Posterior cingulate gyrus (tissue), 11 donors: ENCODE data around the gene FSD2.
"Not testable (repeated sequence)": the region's sequence is repeated elsewhere in the genome, so short reads cannot be mapped to it uniquely, and the experiment has no call there.

ENCODE experiments used
- DNase-seq, 10 donors: peaks; one replicate each; pipeline versions ENCODE4 v3.0.0 to v3.0.0-alpha.2; 2020 to 2021; ENCODE audit warnings: mixed read lengths in 3 of 10
- intact Hi-C: fragments of 100-400 bp; cut with DNase I; formaldehyde crosslinking; loops from one replicate; pipeline ENCODE4 v1.15.1; 2023

The FSD2 gene

GRCh38 chr15:82750831-82751180 is 55.1 kb downstream of the FSD2 start:
- intact Hi-C loops, result loop anchor here (2.0 to 5.0 kb wide), 4 partner anchors 60 to 260 kb away; partner anchors contain the start of genes C15orf40, CPEB1 and RPS17
- no peak for DNase-seq

- intact Hi-C loops, result loop anchor here (1.0 to 5.0 kb wide), 5 partner anchors 40 to 261 kb away; partner anchors contain the start of genes C15orf40, CPEB1 and RPS17
- DNase-seq, result peak; percentile 91 to 99 (median 94)
These were observed 55.7 kb downstream of the FSD2 start for GRCh38 chr15:82749951-82750830.

DNA sequence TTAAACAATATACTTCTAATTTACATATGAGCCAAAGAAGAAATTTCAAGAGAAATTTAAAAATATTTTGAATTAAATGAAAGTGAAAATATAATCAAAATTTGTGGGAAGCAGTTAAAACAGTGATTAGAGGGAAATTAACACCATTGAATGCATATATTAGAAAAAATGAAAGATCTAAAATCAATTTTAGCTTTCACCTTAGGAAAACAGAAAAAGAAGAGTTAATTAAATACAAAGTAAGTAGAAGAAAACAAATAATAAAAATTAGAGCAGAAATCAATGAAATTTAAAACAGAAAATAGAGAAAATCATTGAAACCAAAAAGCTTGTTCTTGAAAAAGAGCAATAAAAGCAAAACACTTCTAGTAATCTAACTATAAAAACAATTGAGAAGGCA is 57.6 kb downstream of the FSD2 start:
- DNase-seq, result no peak
- intact Hi-C loops, result no loop called here

GRCh38 chr15:82743810-82744209 is 62.1 kb downstream of the FSD2 start:
- DNase-seq, result no peak
- intact Hi-C loops, result no loop called here

DNA sequence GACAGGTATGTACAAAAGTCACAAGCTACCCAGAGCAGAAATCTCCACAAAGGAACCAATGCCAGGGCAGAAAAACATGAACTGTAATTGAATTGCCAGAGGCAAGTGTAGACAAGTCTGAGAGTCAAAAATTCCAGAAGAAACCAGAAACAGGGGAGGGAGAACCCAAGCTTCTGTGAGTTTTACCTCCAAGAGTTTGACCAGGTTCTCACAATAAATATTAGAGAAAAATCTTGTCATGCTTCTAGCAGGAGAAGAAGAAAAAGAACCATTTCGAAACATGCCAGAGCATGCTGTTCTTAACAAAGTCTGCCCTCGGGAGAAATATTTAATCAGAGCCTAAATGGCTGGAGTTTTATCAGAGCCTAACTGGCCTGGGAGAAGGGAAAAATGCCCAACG is 63.7 kb downstream of the FSD2 start:
- intact Hi-C loops, result no loop called here
- no peak for DNase-seq

GRCh38 chr15:82739086-82739485 is 66.8 kb downstream of the FSD2 start:
- no peak for DNase-seq
- intact Hi-C loops, result no loop called here

DNA sequence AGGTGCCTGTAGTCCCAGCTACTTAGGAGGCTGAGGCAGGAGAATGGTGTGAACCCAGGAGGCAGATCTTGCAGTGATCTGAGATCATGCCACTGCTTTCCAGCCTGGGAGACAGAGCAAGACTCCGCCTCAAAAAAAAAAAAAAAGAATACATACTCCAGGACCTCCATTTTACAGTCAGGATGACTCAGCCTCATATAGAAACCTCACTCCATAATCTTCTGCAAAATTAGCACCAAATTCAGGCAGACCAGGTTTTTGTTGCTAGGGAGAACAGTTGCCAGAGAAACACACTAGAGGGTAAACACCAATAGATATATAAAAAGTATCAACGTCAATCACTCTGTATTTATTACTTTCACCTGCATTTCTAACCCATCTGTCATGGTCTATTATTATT is 67.9 kb downstream of the FSD2 start:
- intact Hi-C loops, result no loop called here
- no peak for DNase-seq

GRCh38 chr15:82731527-82731926 is 74.3 kb downstream of the FSD2 start:
- no peak for DNase-seq
- intact Hi-C loops, result no loop called here

DNA sequence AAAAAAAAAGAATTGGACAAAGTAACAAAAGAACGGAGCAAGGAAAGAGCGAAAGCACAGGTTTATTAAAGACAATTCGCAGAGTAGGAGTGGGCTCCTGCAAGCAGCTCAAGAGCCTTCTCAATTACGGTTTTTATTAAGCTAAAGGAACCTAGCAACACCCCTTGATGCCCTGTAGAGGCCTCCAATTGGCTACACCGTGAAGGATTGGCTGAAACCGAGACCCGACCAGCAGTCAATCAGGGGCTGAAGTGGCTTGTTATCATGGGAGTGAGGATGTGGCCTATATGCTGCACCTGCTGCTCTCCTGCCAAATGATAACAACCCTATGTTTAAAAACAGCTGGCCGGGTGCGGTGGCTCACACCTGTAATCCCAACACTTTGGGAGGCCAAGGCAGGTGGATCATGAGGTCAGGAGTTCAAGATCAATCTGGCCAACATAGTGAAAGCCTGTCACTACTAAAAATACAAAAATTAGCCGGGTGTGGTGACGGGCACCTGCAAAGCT is 75.8 kb downstream of the FSD2 start:
- intact Hi-C loops, result no loop called here
- no peak for DNase-seq

GRCh38 chr15:82726816-82727215 is 79.1 kb downstream of the FSD2 start:
- intact Hi-C loops, result no loop called here
- DNase-seq, result peak in 1 of 10 donors; percentile 29

GRCh38 chr15:82715003-82715402 is 90.9 kb downstream of the FSD2 start:
- DNase-seq, result no peak
- intact Hi-C loops, result no loop called here

DNA sequence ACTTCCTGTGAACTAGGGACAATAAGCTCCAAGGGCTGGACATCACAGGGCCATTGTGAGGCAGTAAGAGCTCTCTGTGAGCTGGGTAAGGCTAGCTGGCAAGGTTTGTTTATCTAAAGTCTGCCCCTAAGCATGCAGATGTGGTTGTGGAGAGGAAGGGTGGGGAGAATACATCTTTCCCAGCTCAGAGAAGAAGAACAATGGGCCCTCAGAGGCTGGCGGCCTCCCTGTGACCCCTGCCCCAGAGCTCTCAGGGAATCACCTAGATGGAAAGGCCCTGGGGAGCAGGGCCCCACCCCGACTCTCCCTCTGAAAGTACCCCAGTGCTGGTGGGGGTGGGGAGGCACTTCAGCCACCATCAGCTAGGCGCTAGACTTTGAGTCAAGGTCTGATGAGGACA is 91.9 kb downstream of the FSD2 start:
- intact Hi-C loops, result no loop called here
- no peak for DNase-seq

DNA sequence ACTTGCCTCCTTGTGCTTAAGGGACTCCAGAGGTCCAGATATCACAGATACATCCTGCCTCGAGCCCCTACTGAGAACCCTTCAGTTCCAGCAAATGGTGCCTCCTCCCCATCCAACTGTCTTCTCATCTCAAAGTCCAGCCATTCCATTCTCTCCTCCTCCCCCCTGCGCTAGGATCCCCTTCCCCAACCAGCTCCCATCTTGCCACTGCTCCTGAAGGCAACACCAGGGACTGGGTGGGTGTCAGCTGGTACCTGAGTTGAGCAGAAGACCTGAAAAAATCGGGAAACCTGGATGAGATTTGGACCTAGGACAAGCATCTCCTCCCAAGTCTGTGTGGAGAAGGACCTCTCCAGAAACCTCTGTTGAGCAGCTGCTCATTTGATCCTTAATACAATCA is 93.8 kb downstream of the FSD2 start:
- DNase-seq, result no peak
- intact Hi-C loops, result no loop called here

DNA sequence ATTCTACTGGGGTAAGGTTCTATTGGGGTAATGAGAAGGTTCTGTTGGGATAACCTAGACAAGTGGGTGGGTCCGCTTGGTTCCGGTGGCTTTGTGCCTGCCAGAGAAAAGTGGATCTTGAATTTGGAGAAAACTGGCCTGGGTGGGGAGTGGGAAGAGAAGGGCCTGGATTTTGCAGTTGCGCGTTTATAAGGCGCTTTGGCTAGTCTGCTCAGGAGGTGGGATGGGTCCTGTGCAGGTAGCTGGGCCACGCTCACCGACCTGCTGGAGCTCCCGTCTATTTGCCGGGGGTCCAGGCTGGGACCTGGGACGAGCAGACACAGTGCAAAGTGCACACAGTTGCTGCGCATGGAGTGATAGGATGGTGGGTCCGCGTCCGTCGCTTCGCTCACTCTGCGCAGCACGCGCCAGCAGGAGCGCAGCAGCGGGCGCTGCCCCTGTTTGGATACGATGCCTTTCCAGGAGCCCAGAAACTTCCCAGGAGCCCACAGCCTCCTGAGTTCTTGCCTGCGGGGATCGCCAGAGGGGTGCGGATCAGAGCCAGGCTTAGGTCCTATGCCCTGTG is 94.9 kb downstream of the FSD2 start:
- no peak for DNase-seq
- intact Hi-C loops, result loop anchor here (1.0 kb wide), 1 partner anchor 38 kb away; no protein-coding TSS in a partner anchor

DNA sequence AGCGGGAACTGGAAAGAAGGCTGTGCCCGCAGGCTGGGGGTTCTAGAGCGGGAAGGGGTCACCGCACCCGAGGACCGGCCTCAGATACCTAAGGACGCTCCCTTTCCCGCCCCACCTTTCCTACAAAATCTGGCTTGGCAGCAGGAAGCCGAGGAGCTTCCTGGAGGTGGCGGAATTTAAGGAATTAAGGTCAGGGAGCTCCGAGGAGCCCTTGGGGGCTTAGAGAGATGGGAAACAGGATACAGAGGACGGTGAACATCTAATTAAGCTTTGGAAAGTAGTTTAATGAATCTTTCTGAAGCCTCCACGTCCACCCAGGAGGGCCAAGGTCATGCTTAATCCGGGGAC is 95.7 kb downstream of the FSD2 start:
- intact Hi-C loops, result loop anchor here (1.0 kb wide), 1 partner anchor 39 kb away; no protein-coding TSS in a partner anchor
- no peak for DNase-seq

DNA sequence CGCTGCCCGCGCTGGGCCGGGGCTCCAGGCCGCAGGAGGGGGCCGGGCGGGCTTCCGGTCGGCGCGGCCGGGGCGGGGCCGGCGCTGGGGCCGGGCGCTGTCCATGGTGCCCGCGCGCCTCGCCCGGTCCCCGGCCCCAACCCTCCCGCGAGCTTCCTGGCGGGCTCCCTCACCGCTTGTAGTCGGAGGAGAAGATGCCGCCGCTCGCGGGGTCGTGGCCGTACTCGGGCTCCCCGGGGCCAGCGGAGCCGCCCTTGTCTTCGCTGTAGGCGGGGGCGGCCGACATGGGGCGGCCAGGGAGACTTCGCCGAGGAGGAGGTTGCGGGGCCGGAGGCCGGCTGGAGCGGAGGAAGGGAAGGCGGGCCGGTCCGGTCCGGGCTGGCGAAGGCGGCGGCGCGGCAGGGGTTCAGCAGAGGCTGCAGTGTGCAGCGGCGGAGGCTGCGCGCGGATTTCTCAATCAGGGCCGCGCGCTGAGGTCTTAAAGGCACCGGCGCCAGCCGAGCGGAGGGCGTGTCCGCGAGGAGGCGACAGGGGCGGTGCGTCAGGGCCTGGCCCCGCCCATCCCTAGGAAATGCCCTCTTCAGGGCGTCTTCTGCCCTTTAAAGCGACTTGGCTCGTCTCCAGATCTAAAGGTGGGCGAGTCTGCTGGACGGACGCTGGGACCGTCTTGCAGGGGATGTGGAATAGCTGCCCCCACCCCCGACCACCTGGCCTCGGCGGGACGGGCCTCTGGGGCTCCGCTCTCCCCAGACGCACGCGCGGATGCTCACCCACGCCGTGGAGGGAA is 96.3 kb downstream of the FSD2 start, which contains the start of gene AP3B2:
AP3B2 (minus strand) TSS at position 455 of the 787 bp plus-strand sequence; CDS start at position 286, 169 bp downstream.
- DNase-seq, result peak; percentile 30 to 97 (median 78)
- intact Hi-C loops, result loop anchor here (1.0 to 5.0 kb wide), 2 partner anchors 40 to 167 kb away; partner anchors contain the start of gene RPS17

DNA sequence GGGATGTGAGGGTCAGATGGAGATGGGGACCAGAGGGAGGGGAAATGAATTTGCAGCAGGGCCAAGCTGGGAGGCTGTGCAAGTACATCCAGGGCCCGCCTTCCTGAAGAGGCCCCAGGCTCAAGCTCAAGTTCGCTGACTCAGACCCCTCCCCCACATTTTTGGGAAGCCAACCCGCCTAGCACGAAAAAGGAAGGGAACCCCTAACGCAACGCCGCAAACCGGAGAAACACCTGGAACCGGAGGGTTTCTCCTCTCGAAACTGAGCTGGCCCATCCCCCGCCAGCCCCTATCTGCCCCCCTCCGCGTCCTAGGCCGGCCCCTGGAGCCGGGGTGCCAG is 96.8 kb downstream of the FSD2 start:
- peak in 5 of 10 donors; percentile 21 to 86 (median 36) for DNase-seq
- intact Hi-C loops, result loop anchor here (5.0 kb wide), 1 partner anchor 167 kb away; the partner anchor contains the start of gene RPS17

DNA sequence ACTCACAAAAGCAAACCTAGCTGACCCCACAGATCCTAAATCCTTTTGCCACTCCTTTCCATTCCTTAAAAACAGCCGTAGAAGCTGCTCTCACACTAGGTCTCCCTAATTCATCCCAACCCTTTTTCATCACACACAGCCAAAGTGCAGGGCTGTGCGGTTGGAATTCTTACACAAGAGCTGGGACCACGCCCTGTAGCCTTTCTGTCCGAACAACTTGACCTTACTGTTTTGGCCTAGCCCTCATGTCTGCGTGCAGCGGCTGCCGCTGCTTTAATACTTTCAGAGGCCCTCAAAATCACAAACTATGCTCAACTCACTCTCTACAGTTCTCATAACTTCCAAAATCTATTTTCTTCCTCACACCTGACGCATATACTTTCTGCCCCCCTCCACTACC is 100.0 kb downstream of the FSD2 start:
- DNase-seq, result not testable (repeated sequence)
- intact Hi-C loops, result loop anchor here (5.0 kb wide), 1 partner anchor 164 kb away; the partner anchor contains the start of gene RPS17
